Gastroesophageal sphincter (tissue), 4 donors: ENCODE data around the gene NEUROD4. TPM values are rescaled to one million over a fixed set of nuclear protein-coding genes. Genes with fewer than 3 reads are reported as not detected.

ENCODE experiments used
- ATAC-seq: fragments of 150-250 bp; one replicate; pipeline ENCODE4 v1.9.1; 2016; ENCODE audit warnings: mild to moderate bottlenecking, moderate library complexity
- H3K27ac ChIP-seq, 4 donors: fragments of 200-600 bp; sonication (generic) in 3 of 4; 1 replicate in 3 of 4; 2 replicates in 1 of 4; pipeline ENCODE4 v1.5.1; 2016 to 2019
- H3K27me3 ChIP-seq: fragments of 200-600 bp; sonication (generic); one replicate; pipeline ENCODE4 v1.5.1; 2019
- H3K36me3 ChIP-seq, 2 donors: fragments of 200-600 bp; sonication (generic); one replicate each; pipeline ENCODE4 v1.5.1; 2019; ENCODE audit warnings: control low read depth in 1 of 2
- H3K4me1 ChIP-seq, 3 donors: fragments of 200-600 bp; sonication (generic); 1 replicate in 2 of 3; 2 replicates in 1 of 3; pipeline ENCODE4 v1.5.1; 2016 to 2019; ENCODE audit warnings: control low read depth in 2 of 3
- H3K4me3 ChIP-seq, 2 donors: fragments of 200-600 bp; sonication (generic); one replicate each; pipeline ENCODE4 v1.5.1; 2019; ENCODE audit warnings: mild to moderate bottlenecking in 1 of 2, moderate library complexity in 1 of 2
- H3K9me3 ChIP-seq, 3 donors: fragments of 200-600 bp; sonication (generic); one replicate each; pipeline ENCODE4 v1.5.1; 2017 to 2019; ENCODE audit warnings: control low read depth in 2 of 3
- CTCF ChIP-seq, 4 experiments: fragments of 200-600 bp in 2 of 4; fragments of 450-650 bp in 2 of 4; sonication (generic) in 1 of 4; IDR thresholded peaks; one replicate each; pipeline ENCODE4 v1.5.1; 2017 to 2019; ENCODE audit warnings: antibody characterized with exemption in 4 of 4, mild to moderate bottlenecking in 2 of 4, moderate library complexity in 2 of 4
- EP300 ChIP-seq: sonication (generic); formaldehyde crosslinking; IDR thresholded peaks from one replicate; pipeline ENCODE4 v1.6.1; 2017; ENCODE audit warnings: antibody characterized with exemption, mild to moderate bottlenecking
- POLR2A ChIP-seq, 2 donors: fragments of 450-650 bp; IDR thresholded peaks; one replicate each; pipeline ENCODE4 v1.6.1; 2017; ENCODE audit warnings: antibody characterized with exemption in 2 of 2, mild to moderate bottlenecking in 2 of 2, moderate library complexity in 1 of 2
- POLR2AphosphoS5 ChIP-seq: sonication (generic); formaldehyde crosslinking; IDR thresholded peaks from one replicate; pipeline ENCODE4 v1.6.1; 2017; ENCODE audit warnings: antibody characterized with exemption
- WGBS, 2 donors: methylation state at CpG; one replicate each; pipeline ENCODE4 v1.1.5; 2018; ENCODE audit warnings: low coverage in 1 of 2; 5-methylcytosine and 5-hydroxymethylcytosine counted together
- total RNA-seq, 4 donors: library from RNA; depleted of rRNA; stranded (reverse); fragments of >200 nt; gene quantifications; one replicate each; pipeline ENCODE4 v1.1.0, GENCODE V29; 2016

The NEUROD4 gene, protein sequence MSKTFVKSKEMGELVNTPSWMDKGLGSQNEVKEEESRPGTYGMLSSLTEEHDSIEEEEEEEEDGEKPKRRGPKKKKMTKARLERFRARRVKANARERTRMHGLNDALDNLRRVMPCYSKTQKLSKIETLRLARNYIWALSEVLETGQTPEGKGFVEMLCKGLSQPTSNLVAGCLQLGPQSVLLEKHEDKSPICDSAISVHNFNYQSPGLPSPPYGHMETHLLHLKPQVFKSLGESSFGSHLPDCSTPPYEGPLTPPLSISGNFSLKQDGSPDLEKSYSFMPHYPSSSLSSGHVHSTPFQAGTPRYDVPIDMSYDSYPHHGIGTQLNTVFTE
- total RNA-seq, result not detected

GRCh38 chr12:55019784-55020183, at the start of gene NEUROD4:
Gene NEUROD4 (plus strand): TSS chr12:55019974. CDS start chr12:55026440, 6,466 bp downstream.
- ATAC-seq, result no peak
- TF ChIP-seq EP300 (no peak), CTCF (IDR thresholded peaks at IDR 0.05) (no peak), POLR2AphosphoS5 (no peak), POLR2A (IDR thresholded peaks at IDR 0.05) (no peak)
- Histone ChIP-seq H3K27ac (no peak within 1 kb of the TSS), H3K27me3 (peaks cover 52% of the 10 kb centered on the region), H3K4me1 (peaks cover 0 to 6% (median 0%) of the 10 kb centered on the region in 3 donors), H3K36me3 (no peaks in the 10 kb centered on the region), H3K4me3 (no peak within 1 kb of the TSS), H3K9me3 (no peaks in the 10 kb centered on the region)
- WGBS, 2 donors, result 0 to 4% methylated on average over 4 to 9 of the region's 13 CpGs

GRCh38 chr12:54970741-54971140, 49.0 kb upstream of the NEUROD4 start:
- no peak for ATAC-seq
- 64 to 93% methylated on average over 3 of the region's 3 CpGs for WGBS, 2 donors
- H3K9me3 ChIP-seq, result no peaks in the 10 kb centered on the region
- TF ChIP-seq CTCF (IDR thresholded peaks at IDR 0.05) (no peak), POLR2A (IDR thresholded peaks at IDR 0.05) (no peak), EP300 (no peak), POLR2AphosphoS5 (no peak)
- H3K27ac ChIP-seq, result no peak overlapping the region
- no peaks in the 10 kb centered on the region for H3K27me3 ChIP-seq
- no peaks in the 10 kb centered on the region for H3K4me1 ChIP-seq
- no peak overlapping the region for H3K4me3 ChIP-seq
- no peaks in the 10 kb centered on the region for H3K36me3 ChIP-seq

DNA sequence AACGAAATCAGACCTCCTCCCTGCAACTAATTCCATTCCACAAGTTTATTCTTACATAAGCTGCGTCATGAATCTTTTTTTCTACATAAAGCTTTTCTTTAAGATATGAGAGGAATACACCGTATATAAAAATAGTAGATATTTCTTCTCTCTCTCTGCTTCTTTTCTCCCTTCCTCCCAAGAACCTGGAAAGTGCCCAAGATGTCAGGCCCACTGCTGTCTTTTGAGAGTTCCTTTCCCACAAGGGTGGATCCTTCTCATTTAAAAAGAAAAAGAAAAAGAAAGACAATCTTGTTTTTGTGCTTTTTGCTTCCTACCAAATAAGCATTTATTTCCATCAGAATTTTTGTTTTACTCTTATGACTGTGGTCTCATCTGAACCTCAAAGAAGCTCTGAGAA, 46.2 kb upstream of the NEUROD4 start:
- WGBS, 2 donors, result 60 to 72% methylated on average over 2 to 3 of the region's 3 CpGs
- no peak overlapping the region for H3K27ac ChIP-seq
- no peak overlapping the region for H3K4me3 ChIP-seq
- no peak for TF ChIP-seq POLR2A (IDR thresholded peaks at IDR 0.05)
- no peak for TF ChIP-seq EP300
- no peak for TF ChIP-seq POLR2AphosphoS5
- TF ChIP-seq CTCF (IDR thresholded peaks at IDR 0.05), result no peak
- no peaks in the 10 kb centered on the region for H3K4me1 ChIP-seq
- H3K9me3 ChIP-seq, result no peaks in the 10 kb centered on the region
- H3K27me3 ChIP-seq, result peaks cover 3% of the 10 kb centered on the region
- H3K36me3 ChIP-seq, result no peaks in the 10 kb centered on the region
- ATAC-seq, result no peak

GRCh38 chr12:54974279-54974678, 45.5 kb upstream of the NEUROD4 start:
- TF ChIP-seq EP300 (no peak), POLR2AphosphoS5 (no peak), CTCF (IDR thresholded peaks at IDR 0.05) (no peak), POLR2A (IDR thresholded peaks at IDR 0.05) (no peak)
- ATAC-seq, result no peak
- no peaks in the 10 kb centered on the region for H3K36me3 ChIP-seq
- 80% methylated on average over 2 of the region's 12 CpGs; no CpG with 5 or more reads in 1 of the 2 donors for WGBS, 2 donors
- H3K27ac ChIP-seq, result no peak overlapping the region
- no peaks in the 10 kb centered on the region for H3K9me3 ChIP-seq
- H3K4me1 ChIP-seq, result no peaks in the 10 kb centered on the region
- H3K4me3 ChIP-seq, result no peak overlapping the region
- peaks cover 3% of the 10 kb centered on the region for H3K27me3 ChIP-seq

DNA sequence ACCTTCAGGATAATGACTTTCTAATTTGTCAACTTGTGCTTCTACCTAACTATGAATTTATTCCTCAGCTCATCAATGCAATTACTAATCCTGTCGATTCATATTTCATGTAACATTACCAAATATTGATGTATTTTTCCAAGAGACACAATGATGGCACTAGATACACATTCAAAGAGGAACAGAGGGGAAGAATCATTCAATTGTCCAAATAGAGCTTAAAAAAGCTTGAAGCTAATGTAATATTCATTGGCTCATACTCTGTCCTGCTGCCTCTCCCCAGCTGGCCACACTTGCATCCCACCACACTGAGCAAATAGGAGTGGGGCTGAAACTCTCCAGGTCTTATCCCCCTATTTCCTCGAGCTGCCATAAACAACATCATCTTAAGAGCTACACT, 44.5 kb upstream of the NEUROD4 start:
- H3K4me1 ChIP-seq, result no peaks in the 10 kb centered on the region
- no peaks in the 10 kb centered on the region for H3K36me3 ChIP-seq
- no peak overlapping the region for H3K4me3 ChIP-seq
- peaks cover 3% of the 10 kb centered on the region for H3K27me3 ChIP-seq
- no peak overlapping the region for H3K27ac ChIP-seq
- H3K9me3 ChIP-seq, result no peaks in the 10 kb centered on the region
- WGBS, 2 donors, result 77 to 92% methylated on average over 2 of the region's 2 CpGs
- no peak for ATAC-seq
- TF ChIP-seq POLR2AphosphoS5, result no peak
- TF ChIP-seq CTCF (IDR thresholded peaks at IDR 0.05), result no peak
- no peak for TF ChIP-seq EP300
- no peak for TF ChIP-seq POLR2A (IDR thresholded peaks at IDR 0.05)
